Smooth muscle cell (in vitro differentiated cells): ENCODE data around the gene L3HYPDH. TPM values are rescaled to one million over a fixed set of nuclear protein-coding genes. Genes with fewer than 3 reads are reported as not detected.

Experiments used
- DNase-seq: peaks from one replicate; lab custom pipeline; 2025; ENCODE audit not compliant: unreplicated experiment; lab: John Stamatoyannopoulos, UW
- H2AFZ ChIP-seq: fragments of 200-600 bp; sonication (generic); 2 replicates; pipeline ENCODE4 v1.6.0; 2016; ENCODE audit warnings: antibody characterized with exemption, low read depth, mild to moderate bottlenecking
- H3F3A ChIP-seq: fragments of 200-600 bp; sonication (generic); 2 replicates; pipeline ENCODE4 v1.6.0; 2017; ENCODE audit warnings: antibody characterized with exemption, low read depth
- H3K27ac ChIP-seq: fragments of 200-600 bp; sonication (generic); 2 replicates; pipeline ENCODE4 v1.5.1; 2016; ENCODE audit warnings: low read depth, mild to moderate bottlenecking
- H3K27me3 ChIP-seq: fragments of 200-600 bp; sonication (generic); 2 replicates; pipeline ENCODE4 v1.6.1; 2016; ENCODE audit warnings: low read depth, mild to moderate bottlenecking
- H3K36me3 ChIP-seq: fragments of 200-600 bp; sonication (generic); 2 replicates; pipeline ENCODE4 v1.5.1; 2016; ENCODE audit warnings: low read depth
- H3K4me1 ChIP-seq: fragments of 200-600 bp; sonication (generic); 2 replicates; pipeline ENCODE4 v1.5.1; 2016; ENCODE audit warnings: low read depth
- H3K4me2 ChIP-seq: fragments of 200-600 bp; sonication (generic); 2 replicates; pipeline ENCODE4 v1.6.0; 2016; ENCODE audit warnings: mild to moderate bottlenecking
- H3K4me3 ChIP-seq: fragments of 200-600 bp; sonication (generic); 2 replicates; pipeline ENCODE4 v1.5.1; 2016; ENCODE audit warnings: mild to moderate bottlenecking
- H3K79me2 ChIP-seq: fragments of 200-600 bp; sonication (generic); 2 replicates; pipeline ENCODE4 v1.6.0; 2016; ENCODE audit warnings: low read depth, mild to moderate bottlenecking
- H3K9ac ChIP-seq: fragments of 200-600 bp; sonication (generic); 2 replicates; pipeline ENCODE4 v1.6.0; 2016; ENCODE audit warnings: low read depth
- H3K9me3 ChIP-seq: fragments of 200-600 bp; sonication (generic); replicated peaks from 2 replicates; pipeline ENCODE4 v1.5.1; 2016; ENCODE audit warnings: low read depth
- H4K20me1 ChIP-seq: fragments of 200-600 bp; sonication (generic); 2 replicates; pipeline ENCODE4 v1.6.0; 2016; ENCODE audit warnings: low read depth
- CTCF ChIP-seq: fragments of 200-600 bp; sonication (generic); IDR thresholded peaks from 2 replicates; pipeline ENCODE4 v1.5.1; 2017; ENCODE audit warnings: borderline replicate concordance, mild to moderate bottlenecking, antibody characterized with exemption; ENCODE audit not compliant: insufficient read depth, poor library complexity, severe bottlenecking
- WGBS: methylation state at CpG from one replicate; pipeline ENCODE4 v1.1.7; 2016; ENCODE audit warnings: low lambda C conversion rate; 5-methylcytosine and 5-hydroxymethylcytosine counted together
- polyA plus RNA-seq: library from polyadenylated mRNA; unstranded; fragments of >200 nt; fragmentation: Nextera tagmentation; extraction: Ambion mirVana; gene quantifications from 2 replicates; pipeline ENCODE4 v1.2.1, GENCODE V29; 2016
- total RNA-seq: library from RNA; depleted of rRNA; stranded (reverse); fragments of >200 nt; gene quantifications from 2 replicates; pipeline ENCODE4 v1.2.3, GENCODE V29; 2014

L3HYPDH gene
- total and polyA plus RNA-seq, 2 experiments from 2014 or later: 27.7 to 33.5 TPM

- DNase-seq: no peak
- Histone ChIP-seq H3K4me1 (no peaks in the 10 kb centered on the region), H3K36me3 (peaks cover 7% of the 10 kb centered on the region), H3K4me2 (no peak overlapping the region), H3K27me3 (no peaks in the 10 kb centered on the region), H3K9ac (no peak overlapping the region), H2AFZ (no peak overlapping the region), H3K4me3 (no peak overlapping the region), H3K79me2 (peaks cover 12% of the 10 kb centered on the region), H3K9me3 (no peaks in the 10 kb centered on the region), H3K27ac (no peak overlapping the region), H4K20me1 (peaks cover 23% of the 10 kb centered on the region), H3F3A (peaks cover 3% of the 10 kb centered on the region)
- no peak for TF ChIP-seq CTCF
- WGBS: 100% methylated on average over 1 of the region's 1 CpG
Measured at GRCh38 chr14:59475709-59476108, 8.5 kb downstream of the L3HYPDH start.

- Histone ChIP-seq H3K79me2 (peaks cover 4% of the 10 kb centered on the region), H3K27me3 (no peaks in the 10 kb centered on the region), H2AFZ (no peak overlapping the region), H4K20me1 (peaks cover 20% of the 10 kb centered on the region), H3K4me2 (no peak overlapping the region), H3K4me1 (no peaks in the 10 kb centered on the region), H3F3A (peaks cover 3% of the 10 kb centered on the region), H3K27ac (no peak overlapping the region), H3K4me3 (no peak overlapping the region), H3K9me3 (no peaks in the 10 kb centered on the region), H3K9ac (no peak overlapping the region), H3K36me3 (peaks cover 7% of the 10 kb centered on the region)
- 38% methylated on average over 1 of the region's 1 CpG for WGBS
- no peak for DNase-seq
- TF ChIP-seq CTCF: no peak
Measured at GRCh38 chr14:59474172-59474571, 10.0 kb downstream of the L3HYPDH start.

- Histone ChIP-seq H3K27ac (peak within 1 kb of the TSS; percentile 41), H3K79me2 (no peaks in the 10 kb centered on the region), H3K4me1 (peaks cover 5% of the 10 kb centered on the region), H2AFZ (peak within 1 kb of the TSS; percentile 57), H3K36me3 (no peaks in the 10 kb centered on the region), H3K9ac (no peak within 1 kb of the TSS), H4K20me1 (peaks cover 25% of the 10 kb centered on the region), H3K27me3 (no peaks in the 10 kb centered on the region), H3K4me2 (peak within 1 kb of the TSS; percentile 96), H3F3A (peaks cover 11% of the 10 kb centered on the region), H3K4me3 (peak within 1 kb of the TSS; percentile 66), H3K9me3 (no peaks in the 10 kb centered on the region)
- 27% methylated on average over 35 of the region's 40 CpGs for WGBS
- DNase-seq: no peak
- no peak for TF ChIP-seq CTCF
Measured at GRCh38 chr14:59465316-59466135, 18.7 kb downstream of the L3HYPDH start, which contains the start of gene GPR135. TSS of gene GPR135 (minus strand) at chr14:59465380. CDS start at chr14:59465226, 154 bp downstream.
